GM19395 (cell line): ENCODE measurements around the gene HLA-DMA.

Source experiments
- ATAC-seq: cut with Tn5 transposase; IDR thresholded peaks from one replicate; pipeline ENCODE4 v1.9.1; 2021; ENCODE audit warnings: mild to moderate bottlenecking, moderate library complexity; ENCODE audit not compliant: unreplicated experiment

HLA-DMA gene

DNA sequence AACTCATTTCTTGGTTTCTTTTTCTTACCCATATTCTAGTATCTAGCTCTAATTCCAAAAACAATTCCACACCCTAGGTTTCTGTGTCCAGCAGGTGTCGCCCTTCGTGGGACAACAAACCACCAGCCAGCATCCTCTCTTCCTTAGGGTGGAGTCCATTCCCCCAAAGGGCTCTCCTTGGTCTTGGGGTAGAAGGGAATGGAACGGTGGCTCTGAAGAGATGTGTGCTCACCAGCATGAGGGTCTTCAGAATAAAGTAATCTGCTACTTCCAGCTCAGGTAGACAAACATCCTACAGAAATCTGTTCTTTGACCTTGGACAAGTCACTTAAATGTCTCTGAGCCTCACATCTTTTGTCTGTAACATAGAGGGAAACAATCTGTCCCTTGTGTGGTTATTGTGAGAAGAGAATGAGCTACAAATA is 19.2 kb downstream of the HLA-DMA start:
- ATAC-seq = no peak

DNA sequence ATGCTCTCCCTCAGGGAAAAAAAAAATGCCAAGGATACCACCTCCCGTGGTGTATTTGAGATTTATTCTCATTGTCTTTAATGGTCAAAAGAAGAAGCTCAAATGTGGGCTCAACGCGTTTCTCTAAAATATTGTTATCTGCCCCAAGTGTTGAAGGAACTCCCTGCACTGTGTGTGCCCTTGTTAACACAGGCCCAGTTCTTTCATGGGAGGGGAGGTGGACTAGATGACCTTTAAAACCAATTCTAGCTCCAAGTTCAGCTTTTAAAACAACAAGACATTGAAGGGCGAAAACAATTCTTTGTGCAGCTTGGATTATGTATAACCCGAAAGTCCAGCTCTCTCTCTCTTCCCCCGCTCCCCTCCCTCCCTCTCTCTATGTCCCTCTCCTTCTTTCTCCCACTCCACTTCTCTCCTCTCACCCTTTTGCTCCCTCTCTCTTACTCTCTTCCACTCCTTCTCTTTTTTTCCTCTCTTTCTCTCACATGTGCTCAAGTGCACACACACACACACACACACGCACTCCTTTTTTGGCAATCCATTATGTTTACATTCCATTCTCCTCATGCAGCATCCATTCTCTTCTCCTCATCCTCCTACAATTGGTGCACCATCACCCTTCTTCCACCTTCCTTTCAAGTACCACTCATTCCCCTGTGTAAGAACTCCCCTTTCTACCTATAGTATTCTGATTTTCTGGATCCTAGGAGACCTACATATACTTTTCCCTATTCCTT is 20.6 kb downstream of the HLA-DMA start:
- no peak for ATAC-seq

DNA sequence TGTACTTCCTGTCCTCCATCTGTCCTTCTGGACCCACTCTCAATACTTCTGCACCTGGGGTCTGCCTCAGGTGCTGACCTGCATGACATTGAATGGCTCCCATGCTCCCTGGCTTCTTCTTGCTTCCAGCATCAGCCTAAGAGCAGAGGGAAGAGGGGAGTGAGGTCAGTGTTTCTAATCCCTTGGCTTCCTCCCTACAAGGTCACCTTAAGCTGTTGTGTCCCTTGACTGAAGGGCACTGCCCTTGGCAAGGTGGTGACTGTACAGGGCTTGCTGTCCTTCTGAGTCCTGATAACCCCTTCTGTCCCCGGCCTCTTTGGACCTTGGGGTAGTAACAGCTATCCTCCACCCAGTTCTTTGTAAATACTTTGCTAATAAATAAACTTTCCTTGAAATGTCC is 21.7 kb downstream of the HLA-DMA start:
- ATAC-seq = no peak

DNA sequence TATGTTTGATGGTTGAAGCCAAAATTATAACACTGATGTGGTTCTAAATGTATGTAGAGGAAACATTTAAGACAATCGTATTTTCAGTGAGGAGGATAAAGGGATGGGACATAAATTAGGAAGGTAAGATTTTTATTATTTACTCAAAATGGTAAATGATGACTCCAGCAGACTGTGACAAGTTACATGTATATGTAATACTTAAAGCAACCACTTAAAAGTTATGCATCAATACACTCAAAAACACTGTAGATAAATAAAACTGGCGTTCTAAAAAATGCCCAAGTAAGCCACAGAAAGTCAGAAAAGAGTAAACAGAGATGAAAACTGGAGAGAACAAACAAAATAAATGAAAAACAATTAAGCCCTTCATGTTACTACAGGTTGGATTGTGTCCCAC is 30.8 kb downstream of the HLA-DMA start:
- no peak for ATAC-seq

DNA sequence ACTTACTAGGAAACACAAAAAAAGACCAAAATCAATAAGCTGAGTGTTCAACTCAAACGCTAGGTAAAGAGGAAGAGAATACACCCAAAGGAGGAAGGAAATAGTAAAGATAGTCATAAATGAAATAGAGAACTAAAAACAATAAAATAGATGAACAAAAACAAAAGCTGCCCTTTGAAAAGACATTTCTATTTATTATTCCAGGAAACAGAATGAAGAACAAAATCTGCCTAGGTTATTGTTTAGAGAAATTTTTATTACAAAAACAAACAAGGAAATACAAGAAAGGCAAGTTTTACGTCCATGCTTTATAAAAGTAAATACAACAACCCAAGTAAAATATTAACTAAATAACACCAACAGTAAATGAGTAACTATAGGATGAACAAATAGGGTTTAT is 32.2 kb downstream of the HLA-DMA start:
- ATAC-seq = no peak

DNA sequence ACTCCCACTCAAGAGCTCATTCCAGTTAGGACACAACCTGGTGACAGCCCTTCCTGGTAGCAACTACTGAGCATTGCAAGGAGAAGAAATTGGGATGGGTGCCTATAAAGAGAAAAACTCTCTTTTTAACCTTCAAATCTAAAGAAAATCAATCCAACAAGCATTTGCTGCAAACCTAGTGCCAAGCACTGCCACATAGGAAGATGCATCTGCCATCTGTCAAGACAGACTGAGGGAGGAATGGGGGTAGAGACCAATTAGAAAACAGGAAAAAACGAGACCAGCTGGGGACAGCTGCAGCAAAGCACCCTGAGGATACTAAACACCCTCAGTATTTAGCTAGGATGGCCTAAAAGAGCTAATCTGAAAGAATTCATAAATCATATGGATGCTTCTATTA is 39.9 kb downstream of the HLA-DMA start:
- ATAC-seq = no peak

DNA sequence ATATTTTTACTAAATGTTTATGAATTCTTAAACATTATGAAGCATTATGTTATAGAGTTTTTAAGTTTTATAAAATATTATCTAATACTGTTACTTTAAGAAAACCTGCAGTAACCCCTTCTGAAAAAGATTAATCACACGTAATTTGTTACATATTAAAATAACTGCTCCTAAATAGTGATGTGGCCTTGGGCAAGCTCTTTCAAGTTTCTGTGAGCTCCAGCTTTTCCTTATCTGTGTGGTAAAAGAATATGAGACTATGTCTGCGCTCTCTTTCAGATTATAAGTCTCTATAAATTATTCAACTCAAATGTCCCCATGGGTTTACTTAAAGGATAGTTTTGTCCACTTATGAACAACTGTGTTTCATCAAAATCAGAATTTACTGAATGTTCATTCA is 44.0 kb downstream of the HLA-DMA start:
- ATAC-seq = no peak

DNA sequence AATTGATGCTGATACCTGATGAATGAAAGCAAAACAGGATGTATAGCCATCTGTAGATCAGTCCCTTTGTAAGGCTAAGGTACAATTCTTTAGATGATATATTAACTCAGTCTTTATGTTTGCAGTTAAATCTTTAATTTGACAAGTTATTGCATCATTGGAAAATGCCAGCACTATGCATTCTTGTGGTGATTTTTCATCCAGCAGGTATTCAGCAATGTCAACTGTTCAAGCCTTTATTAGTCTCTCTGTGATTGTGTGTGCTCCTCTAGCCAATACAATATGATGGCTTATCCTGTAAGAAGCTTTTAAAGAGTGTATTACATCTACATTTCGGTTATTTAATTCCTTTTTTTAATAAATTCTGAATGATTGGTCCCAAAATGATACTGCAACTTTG is 46.4 kb downstream of the HLA-DMA start:
- no peak for ATAC-seq

DNA sequence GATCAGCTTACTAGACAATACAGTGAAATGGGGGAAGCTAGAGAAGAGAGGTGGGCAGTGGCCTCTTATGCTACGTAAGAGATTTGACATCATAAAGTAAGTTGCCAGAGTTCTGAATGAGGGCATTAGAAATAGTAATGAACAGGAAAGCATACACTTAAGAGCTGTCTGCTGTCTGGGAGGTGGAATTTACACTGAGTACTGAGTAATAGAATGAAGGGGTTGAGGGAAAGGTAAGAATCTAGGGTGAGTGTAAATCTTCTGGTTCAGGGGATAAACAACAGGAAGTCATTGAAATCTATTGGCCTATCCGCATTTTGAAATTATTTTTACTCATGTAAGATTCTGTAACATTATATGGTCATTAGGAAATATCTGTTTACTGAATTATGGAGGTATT is 47.8 kb downstream of the HLA-DMA start:
- ATAC-seq = no peak

DNA sequence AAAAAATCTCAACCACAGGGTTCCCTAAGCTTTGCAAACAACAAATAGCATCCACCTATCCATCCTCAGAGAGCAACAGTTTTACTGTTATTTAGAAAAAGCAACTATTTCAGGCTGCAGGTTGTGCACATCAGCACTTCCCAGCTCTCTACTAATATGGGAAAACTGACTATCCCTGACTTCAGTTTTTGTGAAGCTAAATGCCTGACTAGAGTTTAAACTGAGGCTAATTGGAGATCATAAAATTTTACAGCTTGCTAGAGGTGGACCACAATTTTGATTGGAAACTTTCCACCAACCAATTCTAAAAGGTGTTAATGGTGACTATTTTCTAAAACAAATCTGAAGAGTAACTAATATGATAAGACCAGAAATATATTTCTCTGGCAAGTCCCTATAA is 48.9 kb downstream of the HLA-DMA start:
- no peak for ATAC-seq
